HG03439 (cell line): ENCODE measurements around the gene SIT1.
"Not testable (repeated sequence)": the region's sequence is repeated elsewhere in the genome, so short reads cannot be mapped to it uniquely, and the experiment has no call there.

Experiments used
- ATAC-seq: cut with Tn5 transposase; IDR thresholded peaks from one replicate; pipeline ENCODE4 v1.9.1; 2021; ENCODE audit warnings: mild to moderate bottlenecking, moderate library complexity; ENCODE audit not compliant: unreplicated experiment

Gene SIT1

GRCh38 chr9:35661756-35662350 lies 11.1 kb upstream of the SIT1 start:
- ATAC-seq, result no peak

- no peak for ATAC-seq
Measured at GRCh38 chr9:35660966-35661415, 10.3 kb upstream of the SIT1 start.

- no peak for ATAC-seq
Measured at GRCh38 chr9:35659340-35659739, 8.6 kb upstream of the SIT1 start.

GRCh38 chr9:35658968-35659220 lies 8.2 kb upstream of the SIT1 start:
- no peak for ATAC-seq

- peak; percentile 64 for ATAC-seq
Measured at GRCh38 chr9:35658137-35658967, 7.6 kb upstream of the SIT1 start, which contains the start of gene CCDC107. TSS of gene CCDC107 (plus strand) at chr9:35658292. CDS start at chr9:35658380, 88 bp downstream.

GRCh38 chr9:35657546-35658136 lies 6.9 kb upstream of the SIT1 start, which contains the start of gene RMRP:
TSS of gene RMRP (minus strand) at chr9:35658019.
- peak; percentile 90 for ATAC-seq

GRCh38 chr9:35656831-35657545 lies 6.3 kb upstream of the SIT1 start:
- ATAC-seq, result no peak

GRCh38 chr9:35656348-35656747 lies 5.6 kb upstream of the SIT1 start:
- no peak for ATAC-seq

- ATAC-seq, result no peak
Measured at GRCh38 chr9:35653611-35654010, 2.9 kb upstream of the SIT1 start.

- no peak for ATAC-seq
Measured at GRCh38 chr9:35652829-35653209, 2.1 kb upstream of the SIT1 start.

- ATAC-seq, result no peak
Measured at GRCh38 chr9:35651956-35652828, 1.5 kb upstream of the SIT1 start.

GRCh38 chr9:35649431-35650340 lies 1.0 kb downstream of the SIT1 start:
- ATAC-seq, result no peak

- ATAC-seq, result peak; percentile 92
Measured at GRCh38 chr9:35646533-35647265, 4.0 kb downstream of the SIT1 start.

- ATAC-seq, result peak; percentile 12
Measured at GRCh38 chr9:35646153-35646532, 4.6 kb downstream of the SIT1 start.

- not testable (repeated sequence) for ATAC-seq
Measured at GRCh38 chr9:35645736-35646135, 5.0 kb downstream of the SIT1 start.

- no peak for ATAC-seq
Measured at GRCh38 chr9:35643046-35643445, 7.7 kb downstream of the SIT1 start.

GRCh38 chr9:35641478-35641877 lies 9.3 kb downstream of the SIT1 start:
- not testable (repeated sequence) for ATAC-seq

GRCh38 chr9:35640431-35640830 lies 10.3 kb downstream of the SIT1 start:
- ATAC-seq, result not testable (repeated sequence)

- ATAC-seq, result no peak
Measured at GRCh38 chr9:35639631-35640030, 11.1 kb downstream of the SIT1 start.
